Measurements from ENCODE around the gene PARD3B. TPM values are rescaled to one million over a fixed set of nuclear protein-coding genes. Genes with fewer than 3 reads are reported as not detected.

PARD3B gene
- total RNA-seq, 1 experiment from 2014 or later: 2.0 TPM

GRCh38 chr2:205045706-205046105, 500.4 kb downstream of the PARD3B start:
- H3K4me2 ChIP-seq (ENCODE audit: low read length): no peak overlapping the region
- ChIA-PET RAD21 (ENCODE audit: low non-redundant PET in 1 of 2, low total read pairs in 2 of 2, uncharacterized antibody in 2 of 2, unreplicated experiment in 2 of 2) (no interaction called here), CTCF (no interaction called here), POLR2A (no interaction called here)
- H3K27me3 ChIP-seq (ENCODE audit: insufficient read depth, low read length): no peaks in the 10 kb centered on the region
- H3K79me2 ChIP-seq (ENCODE audit: insufficient read depth, low read length): no peaks in the 10 kb centered on the region
- H4K20me1 ChIP-seq (ENCODE audit: insufficient read depth): no peaks in the 10 kb centered on the region
- H3K4me3 ChIP-seq (replicated peaks in 1 of 2; ENCODE audit: low read depth in 1 of 2, low read length in 2 of 2): no peak overlapping the region
- H3K9me3 ChIP-seq (ENCODE audit: control insufficient read depth in 1 of 2, insufficient read depth in 1 of 2, low read depth in 1 of 2, low read length in 2 of 2): no peaks in the 10 kb centered on the region
- intact Hi-C loops (cut with micrococcal nuclease): no loop called here
- no TSS peak for BruUV-seq (replicated peaks)
- ATAC-seq (no peak), DNase-seq (ENCODE audit: low read depth, low spot score) (no peak)
- H3K27ac ChIP-seq (ENCODE audit: low read depth, low read length): no peak overlapping the region
- no peak overlapping the region for H3K9ac ChIP-seq (ENCODE audit: low read length)
- TF ChIP-seq EGR1 (IDR thresholded peaks at IDR 0.05; ENCODE audit: low read depth): no peak
- no peak for TF ChIP-seq ATF3 (IDR thresholded peaks at IDR 0.05)
- no peak for TF ChIP-seq POLR2A (IDR thresholded peaks at IDR 0.05; ENCODE audit: borderline replicate concordance, extremely low read depth, insufficient read depth, insufficient read length)
- no peak for TF ChIP-seq SIN3A (IDR thresholded peaks at IDR 0.05; ENCODE audit: low read depth)
- TF ChIP-seq, protein P1, sequence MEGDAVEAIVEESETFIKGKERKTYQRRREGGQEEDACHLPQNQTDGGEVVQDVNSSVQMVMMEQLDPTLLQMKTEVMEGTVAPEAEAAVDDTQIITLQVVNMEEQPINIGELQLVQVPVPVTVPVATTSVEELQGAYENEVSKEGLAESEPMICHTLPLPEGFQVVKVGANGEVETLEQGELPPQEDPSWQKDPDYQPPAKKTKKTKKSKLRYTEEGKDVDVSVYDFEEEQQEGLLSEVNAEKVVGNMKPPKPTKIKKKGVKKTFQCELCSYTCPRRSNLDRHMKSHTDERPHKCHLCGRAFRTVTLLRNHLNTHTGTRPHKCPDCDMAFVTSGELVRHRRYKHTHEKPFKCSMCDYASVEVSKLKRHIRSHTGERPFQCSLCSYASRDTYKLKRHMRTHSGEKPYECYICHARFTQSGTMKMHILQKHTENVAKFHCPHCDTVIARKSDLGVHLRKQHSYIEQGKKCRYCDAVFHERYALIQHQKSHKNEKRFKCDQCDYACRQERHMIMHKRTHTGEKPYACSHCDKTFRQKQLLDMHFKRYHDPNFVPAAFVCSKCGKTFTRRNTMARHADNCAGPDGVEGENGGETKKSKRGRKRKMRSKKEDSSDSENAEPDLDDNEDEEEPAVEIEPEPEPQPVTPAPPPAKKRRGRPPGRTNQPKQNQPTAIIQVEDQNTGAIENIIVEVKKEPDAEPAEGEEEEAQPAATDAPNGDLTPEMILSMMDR (IDR thresholded peaks at IDR 0.05 in 2 of 3, conservative IDR thresholded peaks at IDR 0.05 in 1 of 3; ENCODE audit: borderline replicate concordance in 1 of 3, insufficient read depth in 1 of 3, low read depth in 2 of 3, low read length in 2 of 3): no peak
- no peak for TF ChIP-seq CBX3 (IDR thresholded peaks at IDR 0.05; ENCODE audit: low read depth)
- TF ChIP-seq ZFX (IDR thresholded peaks at IDR 0.05): no peak
- no peak for TF ChIP-seq ZBTB33 (IDR thresholded peaks at IDR 0.05; ENCODE audit: extremely low read depth, insufficient replicate concordance, low read length)
- TF ChIP-seq, protein P2, sequence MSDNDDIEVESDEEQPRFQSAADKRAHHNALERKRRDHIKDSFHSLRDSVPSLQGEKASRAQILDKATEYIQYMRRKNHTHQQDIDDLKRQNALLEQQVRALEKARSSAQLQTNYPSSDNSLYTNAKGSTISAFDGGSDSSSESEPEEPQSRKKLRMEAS (IDR thresholded peaks at IDR 0.05): no peak
- TF ChIP-seq TCF7L2 (IDR thresholded peaks at IDR 0.05; ENCODE audit: borderline replicate concordance, extremely low read depth, insufficient read depth, insufficient read length): no peak
- TF ChIP-seq, protein P3, sequence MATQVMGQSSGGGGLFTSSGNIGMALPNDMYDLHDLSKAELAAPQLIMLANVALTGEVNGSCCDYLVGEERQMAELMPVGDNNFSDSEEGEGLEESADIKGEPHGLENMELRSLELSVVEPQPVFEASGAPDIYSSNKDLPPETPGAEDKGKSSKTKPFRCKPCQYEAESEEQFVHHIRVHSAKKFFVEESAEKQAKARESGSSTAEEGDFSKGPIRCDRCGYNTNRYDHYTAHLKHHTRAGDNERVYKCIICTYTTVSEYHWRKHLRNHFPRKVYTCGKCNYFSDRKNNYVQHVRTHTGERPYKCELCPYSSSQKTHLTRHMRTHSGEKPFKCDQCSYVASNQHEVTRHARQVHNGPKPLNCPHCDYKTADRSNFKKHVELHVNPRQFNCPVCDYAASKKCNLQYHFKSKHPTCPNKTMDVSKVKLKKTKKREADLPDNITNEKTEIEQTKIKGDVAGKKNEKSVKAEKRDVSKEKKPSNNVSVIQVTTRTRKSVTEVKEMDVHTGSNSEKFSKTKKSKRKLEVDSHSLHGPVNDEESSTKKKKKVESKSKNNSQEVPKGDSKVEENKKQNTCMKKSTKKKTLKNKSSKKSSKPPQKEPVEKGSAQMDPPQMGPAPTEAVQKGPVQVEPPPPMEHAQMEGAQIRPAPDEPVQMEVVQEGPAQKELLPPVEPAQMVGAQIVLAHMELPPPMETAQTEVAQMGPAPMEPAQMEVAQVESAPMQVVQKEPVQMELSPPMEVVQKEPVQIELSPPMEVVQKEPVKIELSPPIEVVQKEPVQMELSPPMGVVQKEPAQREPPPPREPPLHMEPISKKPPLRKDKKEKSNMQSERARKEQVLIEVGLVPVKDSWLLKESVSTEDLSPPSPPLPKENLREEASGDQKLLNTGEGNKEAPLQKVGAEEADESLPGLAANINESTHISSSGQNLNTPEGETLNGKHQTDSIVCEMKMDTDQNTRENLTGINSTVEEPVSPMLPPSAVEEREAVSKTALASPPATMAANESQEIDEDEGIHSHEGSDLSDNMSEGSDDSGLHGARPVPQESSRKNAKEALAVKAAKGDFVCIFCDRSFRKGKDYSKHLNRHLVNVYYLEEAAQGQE (IDR thresholded peaks at IDR 0.05; ENCODE audit: low read depth): no peak
- no peak for TF ChIP-seq CEBPB (IDR thresholded peaks at IDR 0.05; ENCODE audit: low read depth)
- no peak for TF ChIP-seq POLR2AphosphoS5 (IDR thresholded peaks at IDR 0.05; ENCODE audit: low read depth, low read length)
- TF ChIP-seq JUND (IDR thresholded peaks at IDR 0.05): no peak
- no peak for TF ChIP-seq RAD21 (IDR thresholded peaks at IDR 0.05; ENCODE audit: low read depth)
- TF ChIP-seq YY1 (IDR thresholded peaks at IDR 0.05; ENCODE audit: extremely low read depth, insufficient replicate concordance, low read depth, low read length): no peak
- no peak for TF ChIP-seq SRF (IDR thresholded peaks at IDR 0.05; ENCODE audit: low read depth)
- TF ChIP-seq ELF1 (IDR thresholded peaks at IDR 0.05; ENCODE audit: borderline replicate concordance, low read depth): no peak
- no peak for TF ChIP-seq EZH2 (IDR thresholded peaks at IDR 0.05)
- H3K4me1 ChIP-seq (ENCODE audit: control insufficient read depth in 1 of 2, insufficient read depth in 2 of 2, low read length in 2 of 2): no peaks in the 10 kb centered on the region
- H2AFZ ChIP-seq (ENCODE audit: low read depth, low read length, poor library complexity, severe bottlenecking): no peak overlapping the region
- H3K36me3 ChIP-seq (ENCODE audit: control insufficient read depth in 1 of 2, insufficient read depth in 2 of 2, low read length in 2 of 2): no peaks in the 10 kb centered on the region
- no peaks in the 10 kb centered on the region for H3K9me2 ChIP-seq (ENCODE audit: insufficient read depth)
